IMR-90 (cell line): ENCODE results near the gene LDLRAD3. TPM values are rescaled to one million over a fixed set of nuclear protein-coding genes. Genes with fewer than 3 reads are reported as not detected.

ENCODE experiments used
- ATAC-seq: fragments of 200-7000 bp; cut with Tn5 transposase; 2 replicates; pipeline ENCODE4 v1.9.1; 2020; ENCODE audit warnings: low read depth, mild to moderate bottlenecking, moderate library complexity
- Bru-seq: library from RNA; stranded (reverse); fragments of 400-500 nt; gene quantifications from one replicate; lab custom pipeline; 2021; lab: Mats Ljungman, UMichigan
- BruChase-seq, 2 experiments: library from RNA; stranded (reverse); fragments of 400-500 nt; gene quantifications; one replicate each; lab custom pipeline; 2021; lab: Mats Ljungman, UMichigan
- BruUV-seq: library from RNA; stranded (reverse); fragments of 400-500 nt; replicated peaks from 2 replicates; lab custom pipeline; 2021; lab: Mats Ljungman, UMichigan
- CTCF ChIA-PET: fragments of 300-600 bp; formaldehyde crosslinking; extraction: SDS; loops from one replicate; lab custom pipeline; 2021; ENCODE audit warnings: antibody characterized with exemption; lab: Yijun Ruan, JAX
- POLR2A ChIA-PET: fragments of 300-600 bp; sonication (Branson Sonifier 250); formaldehyde crosslinking; loops from one replicate; lab custom pipeline; 2022; ENCODE audit warnings: antibody characterized with exemption; ENCODE audit not compliant: unreplicated experiment; lab: Charles Lee
- DNase-seq: peaks from one replicate; pipeline ENCODE4 v3.0.0; 2013
- H2AFZ ChIP-seq: replicated peaks from 2 replicates; pipeline ENCODE3; 2013; ENCODE audit warnings: low read length, mild to moderate bottlenecking; ENCODE audit not compliant: poor library complexity
- H2AK5ac ChIP-seq: 2 replicates; pipeline ENCODE4 v1.6.1; 2013; ENCODE audit warnings: low read depth, low read length, inconsistent platforms
- H2AK9ac ChIP-seq: replicated peaks from 2 replicates; pipeline ENCODE3; 2013; ENCODE audit warnings: mild to moderate bottlenecking, low read depth, low read length, moderate library complexity; ENCODE audit not compliant: poor library complexity
- H2BK120ac ChIP-seq: 2 replicates; pipeline ENCODE4 v1.6.1; 2013; ENCODE audit warnings: low read depth, low read length, inconsistent platforms
- H2BK15ac ChIP-seq: 3 replicates; pipeline ENCODE4 v1.6.1; 2013; ENCODE audit warnings: low read depth, low read length, inconsistent platforms
- H2BK20ac ChIP-seq: 2 replicates; pipeline ENCODE4 v1.6.1; 2013; ENCODE audit warnings: low read depth, mild to moderate bottlenecking, inconsistent platforms, low read length, moderate library complexity
- H2BK5ac ChIP-seq: 2 replicates; pipeline ENCODE4 v1.6.1; 2013; ENCODE audit warnings: mild to moderate bottlenecking, low read depth, low read length, inconsistent platforms; ENCODE audit not compliant: poor library complexity, severe bottlenecking
- H3K14ac ChIP-seq: replicated peaks from 2 replicates; pipeline ENCODE4 v1.6.1; 2013; ENCODE audit warnings: low read depth, low read length, inconsistent platforms
- H3K18ac ChIP-seq: 2 replicates; pipeline ENCODE4 v1.6.1; 2013; ENCODE audit warnings: low read depth, low read length, control low read depth
- H3K23ac ChIP-seq: 2 replicates; pipeline ENCODE4 v1.6.1; 2013; ENCODE audit warnings: low read depth, low read length, inconsistent platforms
- H3K27ac ChIP-seq: 2 replicates; pipeline ENCODE4 v1.5.1; 2013; ENCODE audit warnings: mild to moderate bottlenecking, control low read depth, low read length; ENCODE audit not compliant: insufficient read depth
- H3K27me3 ChIP-seq: 2 replicates; pipeline ENCODE4 v1.6.1; 2013; ENCODE audit warnings: low read length; ENCODE audit not compliant: control insufficient read depth, insufficient read depth
- H3K36me3 ChIP-seq: 2 replicates; pipeline ENCODE4 v1.6.1; 2013; ENCODE audit warnings: low read length, mixed read lengths; ENCODE audit not compliant: control insufficient read depth, insufficient read depth
- H3K4ac ChIP-seq: 2 replicates; pipeline ENCODE4 v1.6.1; 2013; ENCODE audit warnings: low read depth, low read length, inconsistent platforms
- H3K4me1 ChIP-seq: 2 replicates; pipeline ENCODE4 v1.6.1; 2013; ENCODE audit warnings: low read length, mixed read lengths; ENCODE audit not compliant: control insufficient read depth, insufficient read depth
- H3K4me2 ChIP-seq: 2 replicates; pipeline ENCODE4 v1.6.1; 2013; ENCODE audit warnings: low read depth, mild to moderate bottlenecking, control low read depth, low read length, moderate library complexity
- H3K4me3 ChIP-seq: 2 replicates; pipeline ENCODE4 v1.5.1; 2013; ENCODE audit warnings: low read depth, mild to moderate bottlenecking, control low read depth, low read length, moderate library complexity; ENCODE audit not compliant: insufficient read depth
- H3K56ac ChIP-seq: 2 replicates; pipeline ENCODE4 v1.6.1; 2013; ENCODE audit warnings: low read length, inconsistent platforms; ENCODE audit not compliant: insufficient read depth; ENCODE audit errors: extremely low read depth
- H3K79me1 ChIP-seq, 2 experiments: 2 replicates each; pipeline ENCODE4 v1.6.1; 2013; ENCODE audit warnings: low read length in 2 of 2, inconsistent platforms in 1 of 2, low read depth in 1 of 2
- H3K9ac ChIP-seq: 2 replicates; pipeline ENCODE4 v1.6.1; 2013; ENCODE audit warnings: low read depth, low read length, control low read depth
- H3K9me1 ChIP-seq: 2 replicates; pipeline ENCODE4 v1.6.1; 2013; ENCODE audit warnings: low read length, inconsistent platforms; ENCODE audit not compliant: insufficient read depth
- H3K9me3 ChIP-seq: 2 replicates; pipeline ENCODE4 v1.6.1; 2013; ENCODE audit warnings: low read length; ENCODE audit not compliant: control insufficient read depth, insufficient read depth
- H4K20me1 ChIP-seq: 2 replicates; pipeline ENCODE4 v1.6.1; 2013; ENCODE audit warnings: low read length, inconsistent platforms; ENCODE audit not compliant: insufficient read depth
- H4K5ac ChIP-seq: 2 replicates; pipeline ENCODE4 v1.6.1; 2013; ENCODE audit warnings: mild to moderate bottlenecking, low read depth, low read length, control low read depth
- H4K8ac ChIP-seq, 2 experiments: 2 replicates each; pipeline ENCODE4 v1.6.1; 2013; ENCODE audit warnings: low read depth in 2 of 2, low read length in 2 of 2, control low read depth in 1 of 2, inconsistent platforms in 1 of 2
- H4K91ac ChIP-seq: 2 replicates; pipeline ENCODE4 v1.6.1; 2013; ENCODE audit warnings: low read depth, low read length, inconsistent platforms; ENCODE audit not compliant: insufficient read depth
- BHLHE40 ChIP-seq: fragments of 150-350 bp; IDR thresholded peaks from 2 replicates; pipeline ENCODE4 v1.6.1; 2016; ENCODE audit warnings: mild to moderate bottlenecking, low read depth, low read length
- CEBPB ChIP-seq: IDR thresholded peaks from 2 replicates; pipeline ENCODE4 v1.6.1; 2012; ENCODE audit warnings: low read depth, low read length, improper control_type of control experiment
- ELK1 ChIP-seq: fragments of 150-350 bp; IDR thresholded peaks from 2 replicates; pipeline ENCODE4 v1.6.1; 2016; ENCODE audit warnings: low read depth, mild to moderate bottlenecking, low read length, moderate library complexity, borderline replicate concordance
- MAZ ChIP-seq: IDR thresholded peaks from 2 replicates; pipeline ENCODE4 v1.6.1; 2012; ENCODE audit warnings: low read depth, mild to moderate bottlenecking, low read length, improper control_type of control experiment, moderate library complexity, borderline replicate concordance
- MXI1 ChIP-seq: IDR thresholded peaks from 2 replicates; pipeline ENCODE4 v1.6.1; 2012; ENCODE audit warnings: low read depth, mild to moderate bottlenecking, low read length, moderate library complexity, borderline replicate concordance
- POLR2A ChIP-seq: IDR thresholded peaks from 2 replicates; pipeline ENCODE4 v1.6.1; 2012; ENCODE audit warnings: mild to moderate bottlenecking, low read depth, low read length
- RAD21 ChIP-seq: IDR thresholded peaks from 2 replicates; pipeline ENCODE4 v1.6.1; 2012; ENCODE audit warnings: low read length, improper control_type of control experiment
- WGBS, 2 experiments: methylation state at CpG; one replicate each; pipeline versions ENCODE4 v1.1.5 to v1.1.7; 2013; ENCODE audit warnings: missing lambda C conversion rate in 2 of 2; ENCODE audit not compliant: insufficient read length in 1 of 2; ENCODE audit errors: extremely low coverage in 2 of 2; 5-methylcytosine and 5-hydroxymethylcytosine counted together
- dilution Hi-C: fragments of 300-500 bp; cut with HindIII; formaldehyde crosslinking; loops from one replicate; pipeline ENCODE4 v1.14.3; 2018; ENCODE audit warnings: low sequenced_read_pairs; ENCODE audit not compliant: unreplicated experiment
- in situ Hi-C: fragments of 300-500 bp; cut with MboI; formaldehyde crosslinking; loops from 3 replicates; pipeline ENCODE4 v1.14.3; 2019; ENCODE audit warnings: low sequenced_read_pairs, inconsistent platforms, mixed read lengths
- intact Hi-C: fragments of 100-400 bp; cut with micrococcal nuclease; formaldehyde crosslinking; loops from 2 replicates; pipeline ENCODE4 v1.10.0; 2022
- long read RNA-seq: library from polyadenylated mRNA; unstranded; transcript quantifications from one replicate; pipeline ENCODE4 v2.0.0, GENCODE V29; 2021; ENCODE audit not compliant: unreplicated experiment
- polyA plus RNA-seq, 3 experiments: library from polyadenylated mRNA; depleted of rRNA; stranded (reverse); fragments of >200 nt; gene quantifications; 2 replicates each; pipeline ENCODE4 v1.2.3, GENCODE V29; 2012; ENCODE audit warnings: low replicate concordance in 1 of 3
- total RNA-seq: library from RNA; depleted of rRNA; stranded (reverse); fragments of >200 nt; gene quantifications from 2 replicates; pipeline ENCODE4 v1.2.3, GENCODE V29; 2012; rRNA removed

LDLRAD3 gene
- total RNA-seq (2.7 and 3.6 TPM in 2 replicates), polyA plus RNA-seq (2012; rRNA removed) (6.4 and 7.7 TPM in 2 replicates), Bru-seq, nascent RNA (percentile 60 among the genes with signal in this experiment), BruChase-seq, experiment 1, labeled RNA remaining after a 6-hour chase (percentile 48 among the genes with signal in this experiment), BruChase-seq, experiment 2, labeled RNA remaining after a 2-hour chase (percentile 62 among the genes with signal in this experiment)
- 5.2 and 7.5 TPM in 2 replicates for polyA plus RNA-seq (2012; cell fraction: cytosol; rRNA removed)
- polyA plus RNA-seq (2012; cell fraction: nucleus; rRNA removed; ENCODE audit: low replicate concordance), result 4.9 and 6.9 TPM in 2 replicates
- long read RNA-seq, partial matches to known transcripts, result 0 of 2 reads
- long read RNA-seq, other reads (novel, unspliced or antisense), result 1 of 2 reads

- no peaks in the 10 kb centered on the region for H3K9me3 ChIP-seq
- peak within 1 kb of the TSS; percentile 81 for H2BK120ac ChIP-seq
- peak within 1 kb of the TSS; percentile 94 for H2AFZ ChIP-seq
- peak within 1 kb of the TSS; percentile 91 for H3K27ac ChIP-seq
- H3K4ac ChIP-seq, result peak within 1 kb of the TSS; percentile 87
- peak within 1 kb of the TSS; percentile 83 to 90; a peak in 3 of 4 replicates for H4K8ac ChIP-seq
- 1% methylated on average over 29 of the region's 97 CpGs; no CpG with 5 or more reads in 1 of the 2 experiments for WGBS, 2 experiments
- H3K14ac ChIP-seq, result peak within 1 kb of the TSS; percentile 49
- peak within 1 kb of the TSS; percentile 89 for H3K23ac ChIP-seq
- no peak within 1 kb of the TSS for H2AK5ac ChIP-seq
- H4K91ac ChIP-seq, result peak within 1 kb of the TSS; percentile 66
- peak within 1 kb of the TSS; percentile 56; the same call in 1 of the 2 replicates for H4K5ac ChIP-seq
- 0 out of 2 replicates have a peak, but pooled peaks cover 3% of the 10 kb centered on the region for H4K20me1 ChIP-seq
- peak within 1 kb of the TSS; percentile 79 for H2BK5ac ChIP-seq
- peak within 1 kb of the TSS; percentile 98 for H3K4me2 ChIP-seq
- peak; percentile 94 for ATAC-seq
- peak; percentile 82 for DNase-seq
- no peak for TF ChIP-seq ELK1
- no peak for TF ChIP-seq RAD21
- TF ChIP-seq MXI1, result peak; percentile 75; the same call in 1 of the 2 replicates
- TF ChIP-seq CEBPB, result peak; percentile 47; the same call in 1 of the 2 replicates
- TF ChIP-seq BHLHE40, result no peak
- TF ChIP-seq POLR2A, result peak; percentile 17; the same call in 1 of the 2 replicates
- TF ChIP-seq MAZ, result peak; percentile 23; the same call in 1 of the 2 replicates
- H3K4me1 ChIP-seq, result peaks cover 4% of the 10 kb centered on the region; the same call in 1 of the 2 replicates
- no peaks in the 10 kb centered on the region for H3K36me3 ChIP-seq
- peak within 1 kb of the TSS; percentile 85 for H3K18ac ChIP-seq
- peak within 1 kb of the TSS; percentile 91 for H2AK9ac ChIP-seq
- H3K79me1 ChIP-seq, result peaks cover 15 to 28% of the 10 kb centered on the region in 2 experiments; a peak in 3 of 4 replicates
- ChIA-PET POLR2A (no interaction called here), CTCF (no interaction called here)
- peaks cover 2% of the 10 kb centered on the region; the same call in 1 of the 2 replicates for H3K9me1 ChIP-seq
- dilution Hi-C loops, result no loop called here
- H2BK20ac ChIP-seq, result peak within 1 kb of the TSS; percentile 61
- H3K9ac ChIP-seq, result peak within 1 kb of the TSS; percentile 97
- 0 out of 3 replicates have a peak within 1 kb of the TSS, but pooled peaks have one; percentile 18 for H2BK15ac ChIP-seq
- H3K4me3 ChIP-seq, result peak within 1 kb of the TSS; percentile 71
- peak within 1 kb of the TSS; percentile 61; the same call in 1 of the 2 replicates for H3K56ac ChIP-seq
- H3K27me3 ChIP-seq, result peaks cover 8% of the 10 kb centered on the region
- in situ Hi-C loops, result loop anchor here (10.0 kb wide), 1 partner anchor 311 kb away; no protein-coding TSS in a partner anchor
- intact Hi-C loops, result loop anchor here (5.0 to 10.0 kb wide), 4 partner anchors 88 to 327 kb away; partner anchors contain the start of gene FJX1
- no TSS peak for BruUV-seq
Observed at GRCh38 chr11:35943713-35944502, at the start of gene LDLRAD3. LDLRAD3 (plus strand) TSS chr11:35944062; CDS start chr11:35944099, 37 bp downstream.
